PC-3 (cell line): ENCODE data around the gene PORCN.

ENCODE experiments used
- EZH2 ChIP-seq: fragments of 300-600 bp; sonication (generic); IDR thresholded peaks from one replicate; pipeline ENCODE4 v1.6.1; 2017; ENCODE audit warnings: antibody characterized with exemption, mild to moderate bottlenecking, low read length; ENCODE audit not compliant: unreplicated experiment
- TF ChIP-seq, protein P1 (sequence below): fragments of 300-600 bp; sonication (generic); conservative IDR thresholded peaks from 2 replicates; pipeline ENCODE4 v1.5.1; 2017; ENCODE audit warnings: antibody characterized with exemption, low read depth, mild to moderate bottlenecking, low read length

GRCh38 chrX:48498374-48498809 lies 10.4 kb upstream of the PORCN start:
- TF ChIP-seq, protein P1, sequence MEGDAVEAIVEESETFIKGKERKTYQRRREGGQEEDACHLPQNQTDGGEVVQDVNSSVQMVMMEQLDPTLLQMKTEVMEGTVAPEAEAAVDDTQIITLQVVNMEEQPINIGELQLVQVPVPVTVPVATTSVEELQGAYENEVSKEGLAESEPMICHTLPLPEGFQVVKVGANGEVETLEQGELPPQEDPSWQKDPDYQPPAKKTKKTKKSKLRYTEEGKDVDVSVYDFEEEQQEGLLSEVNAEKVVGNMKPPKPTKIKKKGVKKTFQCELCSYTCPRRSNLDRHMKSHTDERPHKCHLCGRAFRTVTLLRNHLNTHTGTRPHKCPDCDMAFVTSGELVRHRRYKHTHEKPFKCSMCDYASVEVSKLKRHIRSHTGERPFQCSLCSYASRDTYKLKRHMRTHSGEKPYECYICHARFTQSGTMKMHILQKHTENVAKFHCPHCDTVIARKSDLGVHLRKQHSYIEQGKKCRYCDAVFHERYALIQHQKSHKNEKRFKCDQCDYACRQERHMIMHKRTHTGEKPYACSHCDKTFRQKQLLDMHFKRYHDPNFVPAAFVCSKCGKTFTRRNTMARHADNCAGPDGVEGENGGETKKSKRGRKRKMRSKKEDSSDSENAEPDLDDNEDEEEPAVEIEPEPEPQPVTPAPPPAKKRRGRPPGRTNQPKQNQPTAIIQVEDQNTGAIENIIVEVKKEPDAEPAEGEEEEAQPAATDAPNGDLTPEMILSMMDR: no peak
- no peak for TF ChIP-seq EZH2
